KOPT-K1 (cell line): ENCODE results near the gene EIPR1.

Source experiments
- H3K27ac ChIP-seq: fragments of 200-600 bp; sonication (generic); 2 replicates; pipeline ENCODE4 v1.5.1; 2016; ENCODE audit warnings: antibody characterized with exemption, mild to moderate bottlenecking, low read depth, low read length; ENCODE audit not compliant: poor library complexity, severe bottlenecking
- H3K36me3 ChIP-seq: fragments of 200-600 bp; sonication (generic); 2 replicates; pipeline ENCODE4 v1.5.1; 2017; ENCODE audit warnings: antibody characterized with exemption, mild to moderate bottlenecking, low read length, moderate library complexity; ENCODE audit not compliant: insufficient read depth
- H3K9me3 ChIP-seq: fragments of 200-600 bp; sonication (generic); 2 replicates; pipeline ENCODE4 v1.5.1; 2017; ENCODE audit warnings: antibody characterized with exemption, low read length, mild to moderate bottlenecking; ENCODE audit not compliant: insufficient read depth, poor library complexity, severe bottlenecking

Gene EIPR1

GRCh38 chr2:3219536-3219935, 158.1 kb downstream of the EIPR1 start:
- H3K36me3 ChIP-seq: no peaks in the 10 kb centered on the region

DNA sequence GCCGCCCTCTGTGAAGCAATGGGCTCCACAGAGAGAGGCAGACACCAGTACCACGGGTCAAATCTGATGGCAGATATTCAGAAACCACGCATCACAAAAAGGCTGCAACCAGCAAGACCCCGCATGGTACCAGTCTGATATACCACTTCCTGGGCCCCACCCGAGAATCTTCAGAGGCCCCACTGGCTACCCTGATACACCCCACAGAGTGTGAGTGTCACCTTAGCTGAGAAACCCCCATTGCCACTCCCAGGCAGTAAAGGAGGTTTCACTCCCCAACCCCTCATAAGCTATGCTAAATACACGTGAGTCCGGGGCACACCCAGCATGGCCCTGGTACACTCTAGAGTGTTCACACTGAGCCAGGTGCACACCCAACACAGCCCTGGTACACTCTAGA, 160.0 kb downstream of the EIPR1 start:
- peaks cover 15% of the 10 kb centered on the region for H3K9me3 ChIP-seq
- H3K27ac ChIP-seq: no peak overlapping the region
- 0 out of 2 replicates have a peak, but pooled peaks cover 3% of the 10 kb centered on the region for H3K36me3 ChIP-seq

More at GRCh38 chr2:3219536-3219935, 158.1 kb downstream of the EIPR1 start:
- H3K27ac ChIP-seq: no peak overlapping the region
- peaks cover 22% of the 10 kb centered on the region for H3K9me3 ChIP-seq

DNA sequence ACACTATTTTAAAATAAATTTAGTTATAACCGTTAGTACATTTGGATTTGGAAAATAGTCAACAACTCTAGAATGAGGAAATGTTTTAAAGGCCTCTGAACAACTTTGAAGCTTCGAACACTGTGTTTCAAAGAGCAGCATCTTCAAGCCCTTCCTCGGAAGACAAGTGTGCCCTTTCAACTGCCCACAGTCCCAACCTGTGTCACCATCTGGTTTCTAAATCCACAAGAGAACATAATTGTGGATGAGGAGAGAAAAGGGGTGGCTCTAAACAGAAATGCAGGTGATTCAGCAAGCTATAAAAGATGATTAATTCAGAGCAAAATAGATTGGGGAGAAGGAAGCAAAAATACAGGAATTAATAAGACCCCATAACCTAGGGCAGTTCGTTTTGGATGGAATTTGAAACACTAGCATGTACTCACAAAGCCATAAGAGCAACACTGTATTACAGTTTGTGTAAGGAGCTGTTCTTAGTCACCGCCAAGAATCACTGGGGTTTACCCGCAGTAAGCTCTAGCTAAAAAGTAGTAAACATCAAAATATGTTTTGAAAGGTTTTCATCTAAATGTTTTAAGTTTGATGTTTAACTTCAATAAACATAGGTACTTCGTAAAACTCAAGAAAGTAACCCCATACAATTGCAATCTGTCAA, 160.7 kb downstream of the EIPR1 start:
- Histone ChIP-seq H3K9me3 (peaks cover 15% of the 10 kb centered on the region), H3K27ac (no peak overlapping the region), H3K36me3 (peaks cover 9% of the 10 kb centered on the region; the same call in 1 of the 2 replicates)

DNA sequence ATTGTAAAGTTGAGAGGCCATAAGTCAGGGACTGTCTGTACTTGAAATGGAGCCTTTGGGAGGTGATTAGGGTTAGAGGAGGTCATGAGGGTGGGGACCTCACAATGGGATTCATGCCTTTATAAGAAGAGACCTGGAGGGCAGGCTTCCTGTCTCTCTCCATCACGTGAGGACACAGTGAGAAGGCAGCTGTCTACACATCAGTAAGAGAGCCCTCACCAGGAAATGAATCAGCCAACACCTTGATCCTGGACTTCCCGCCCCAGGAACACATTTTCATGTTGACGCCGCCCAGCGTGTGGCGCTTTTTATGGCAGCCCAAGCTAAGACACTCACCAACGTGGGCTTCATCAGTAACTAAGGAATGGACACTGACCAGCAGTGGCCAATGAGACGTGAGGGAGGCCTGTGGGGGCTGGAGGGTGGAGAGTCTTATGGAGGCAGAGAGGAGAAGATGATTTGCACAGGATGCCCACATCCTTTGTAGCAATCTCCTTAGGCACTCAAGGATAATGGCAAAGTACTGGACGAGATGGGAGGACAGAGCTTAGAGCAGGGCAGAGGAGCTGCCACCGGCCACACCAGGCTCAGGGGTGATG, 162.7 kb downstream of the EIPR1 start:
- peaks cover 24% of the 10 kb centered on the region; the same call in 1 of the 2 replicates for H3K36me3 ChIP-seq
- H3K27ac ChIP-seq: no peak overlapping the region
- H3K9me3 ChIP-seq: peaks cover 5% of the 10 kb centered on the region

- Histone ChIP-seq H3K9me3 (no peaks in the 10 kb centered on the region), H3K36me3 (peaks cover 27% of the 10 kb centered on the region; the same call in 1 of the 2 replicates), H3K27ac (no peak overlapping the region)
Observed at GRCh38 chr2:3214065-3214464, 163.6 kb downstream of the EIPR1 start.

DNA sequence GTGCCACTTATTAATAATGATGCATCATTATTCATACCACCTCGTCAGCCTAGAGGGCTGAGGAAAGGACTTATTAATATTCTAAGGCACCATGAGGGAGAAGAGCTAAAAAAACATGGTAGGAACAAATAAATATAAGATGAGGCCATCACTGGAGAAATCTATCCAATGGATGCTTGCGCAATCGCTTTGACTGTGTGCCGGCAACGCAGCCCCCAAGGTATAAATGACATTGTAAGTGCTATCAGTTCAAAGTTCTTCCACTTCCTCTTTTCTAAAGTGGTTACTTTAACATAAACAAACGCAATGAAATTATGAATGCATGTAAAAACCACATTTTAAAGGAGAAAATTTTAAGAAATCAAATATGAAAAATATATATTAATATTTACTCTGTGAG, 164.6 kb downstream of the EIPR1 start:
- Histone ChIP-seq H3K27ac (no peak overlapping the region), H3K36me3 (peaks cover 37% of the 10 kb centered on the region), H3K9me3 (no peaks in the 10 kb centered on the region)

DNA sequence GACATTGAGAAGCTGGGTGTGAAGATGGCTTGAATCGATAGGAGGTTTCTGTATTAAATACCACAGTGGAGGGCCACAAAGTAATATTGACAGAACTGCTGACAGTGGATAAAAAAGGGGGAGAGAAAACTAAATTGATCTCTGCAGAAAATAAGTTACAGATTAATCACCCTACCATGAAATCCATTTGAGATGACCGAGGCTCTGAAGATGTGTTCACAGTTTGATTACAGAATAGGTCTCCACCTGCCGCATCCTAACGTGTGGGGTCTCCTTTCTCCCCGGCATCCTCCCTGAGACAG, 165.6 kb downstream of the EIPR1 start:
- H3K9me3 ChIP-seq: no peaks in the 10 kb centered on the region
- no peak overlapping the region for H3K27ac ChIP-seq
- peaks cover 40% of the 10 kb centered on the region for H3K36me3 ChIP-seq

GRCh38 chr2:3211256-3212060, 166.2 kb downstream of the EIPR1 start:
- Histone ChIP-seq H3K27ac (no peak overlapping the region), H3K36me3 (peaks cover 40% of the 10 kb centered on the region), H3K9me3 (no peaks in the 10 kb centered on the region)

DNA sequence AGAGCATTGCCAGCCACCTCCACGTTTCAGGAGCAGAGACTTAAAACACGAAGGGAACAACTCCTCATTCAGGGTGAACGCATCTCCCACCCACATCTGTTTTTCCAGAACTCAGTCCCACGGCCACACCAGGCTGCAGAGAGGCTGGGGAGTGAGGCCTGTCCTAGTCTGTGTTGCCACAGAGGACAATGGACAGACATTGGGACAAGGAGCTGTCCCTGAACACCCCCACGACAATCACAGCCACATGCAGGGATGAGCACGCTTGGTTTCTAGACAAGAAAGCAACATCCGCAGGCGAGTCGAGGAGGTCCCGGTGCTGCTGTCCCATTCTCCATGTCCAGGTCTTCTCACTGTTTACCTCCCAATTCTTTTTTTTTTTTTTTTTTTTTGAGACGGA, 167.4 kb downstream of the EIPR1 start:
- no peak overlapping the region for H3K27ac ChIP-seq
- no peaks in the 10 kb centered on the region for H3K9me3 ChIP-seq
- H3K36me3 ChIP-seq: peaks cover 50% of the 10 kb centered on the region

DNA sequence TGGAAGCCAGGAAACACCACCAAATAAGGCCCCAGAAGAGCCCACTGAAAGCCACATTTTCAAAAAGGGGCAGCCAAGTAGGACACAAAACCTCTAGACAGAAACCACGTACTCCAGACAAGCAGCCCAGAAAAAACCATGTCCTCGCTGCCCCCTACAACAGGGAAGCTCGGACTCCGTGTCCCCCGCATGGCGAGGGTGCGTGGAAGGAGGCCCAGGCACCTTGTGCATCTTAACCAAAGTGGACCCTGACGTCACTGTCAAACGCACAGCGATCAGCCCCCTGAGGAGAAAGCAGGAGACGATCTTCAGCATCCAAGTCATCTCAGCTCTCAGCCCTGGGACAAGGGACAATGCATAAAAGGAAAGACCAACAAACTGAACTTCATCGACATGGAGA, 168.4 kb downstream of the EIPR1 start:
- peaks cover 50% of the 10 kb centered on the region for H3K36me3 ChIP-seq
- H3K9me3 ChIP-seq: no peaks in the 10 kb centered on the region
- no peak overlapping the region for H3K27ac ChIP-seq

DNA sequence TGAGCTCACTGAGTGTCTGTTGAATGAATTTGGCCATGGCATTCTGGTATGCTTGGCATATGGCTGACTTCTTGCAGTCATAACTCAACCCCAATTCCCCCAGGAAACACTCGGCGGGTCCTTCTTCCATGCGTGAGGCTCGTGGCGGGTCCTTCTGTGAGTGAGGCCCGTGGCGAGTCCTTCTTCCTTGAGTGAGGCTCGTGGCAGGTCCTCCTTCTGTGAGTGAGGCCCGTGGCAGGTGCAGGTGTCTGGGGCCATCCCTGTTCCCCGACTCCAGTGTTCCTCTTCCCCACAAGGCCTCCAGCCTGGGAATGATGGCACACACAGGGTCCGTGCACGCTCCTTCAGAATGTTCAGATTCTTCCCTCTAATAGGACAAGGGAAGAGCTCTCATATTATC, 169.0 kb downstream of the EIPR1 start:
- no peak overlapping the region for H3K27ac ChIP-seq
- H3K36me3 ChIP-seq: peaks cover 50% of the 10 kb centered on the region
- no peaks in the 10 kb centered on the region for H3K9me3 ChIP-seq

GRCh38 chr2:3208179-3208578, 169.4 kb downstream of the EIPR1 start:
- Histone ChIP-seq H3K9me3 (no peaks in the 10 kb centered on the region), H3K36me3 (peaks cover 50% of the 10 kb centered on the region), H3K27ac (no peak overlapping the region)

GRCh38 chr2:3207091-3207491, 170.5 kb downstream of the EIPR1 start:
- Histone ChIP-seq H3K9me3 (no peaks in the 10 kb centered on the region), H3K27ac (no peak overlapping the region), H3K36me3 (peaks cover 41% of the 10 kb centered on the region)

DNA sequence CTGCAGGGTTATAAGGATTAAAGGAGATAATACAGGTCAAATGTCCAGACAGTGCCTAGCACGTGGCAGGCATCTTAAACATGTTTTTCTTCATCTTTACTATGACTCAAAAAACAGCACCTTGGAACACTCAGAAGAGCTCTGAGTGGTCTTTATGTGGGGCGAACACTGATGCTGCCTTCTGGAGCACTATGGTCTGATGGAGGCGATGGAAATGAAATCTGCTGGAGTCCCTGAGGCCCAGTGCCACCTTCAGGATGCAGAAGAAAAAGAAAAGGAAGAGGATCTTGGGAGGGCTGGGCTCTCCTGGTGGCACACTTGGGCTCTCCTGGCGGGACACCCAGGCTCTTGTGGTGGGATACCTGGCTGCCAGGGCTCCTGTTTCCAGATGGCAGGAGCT, 171.8 kb downstream of the EIPR1 start:
- no peaks in the 10 kb centered on the region for H3K9me3 ChIP-seq
- no peak overlapping the region for H3K27ac ChIP-seq
- peaks cover 32% of the 10 kb centered on the region for H3K36me3 ChIP-seq

- Histone ChIP-seq H3K9me3 (no peaks in the 10 kb centered on the region), H3K27ac (no peak overlapping the region), H3K36me3 (peaks cover 24% of the 10 kb centered on the region)
Observed at GRCh38 chr2:3204031-3204821, 173.4 kb downstream of the EIPR1 start.
